ENCODE results near the gene AP5M1. TPM values are rescaled to one million over a fixed set of nuclear protein-coding genes. Genes with fewer than 3 reads are reported as not detected.

AP5M1 gene
- total and polyA plus RNA-seq, 2 of the 13 experiments (the other 11 are each of a cell fraction or from before 2014, with no cell fraction given), result 14.8 to 35.0 TPM

- TF ChIP-seq ZNF691 (CRISPR knock-in tag; IDR thresholded peaks at IDR 0.05; ENCODE audit: borderline replicate concordance, low read depth) (no peak), ZBTB14 (CRISPR knock-in tag; IDR thresholded peaks at IDR 0.05) (no peak), KDM3A (CRISPR knock-in tag; IDR thresholded peaks at IDR 0.05; ENCODE audit: low read depth) (no peak), ZNF768 (CRISPR knock-in tag; IDR thresholded peaks at IDR 0.05) (no peak), ZNF280D (CRISPR knock-in tag; IDR thresholded peaks at IDR 0.05) (no peak), SMYD3 (CRISPR knock-in tag; IDR thresholded peaks at IDR 0.05) (no peak), CHD4 (IDR thresholded peaks at IDR 0.05; ENCODE audit: borderline replicate concordance, low read length) (no peak)
- TF ChIP-seq, protein P1, sequence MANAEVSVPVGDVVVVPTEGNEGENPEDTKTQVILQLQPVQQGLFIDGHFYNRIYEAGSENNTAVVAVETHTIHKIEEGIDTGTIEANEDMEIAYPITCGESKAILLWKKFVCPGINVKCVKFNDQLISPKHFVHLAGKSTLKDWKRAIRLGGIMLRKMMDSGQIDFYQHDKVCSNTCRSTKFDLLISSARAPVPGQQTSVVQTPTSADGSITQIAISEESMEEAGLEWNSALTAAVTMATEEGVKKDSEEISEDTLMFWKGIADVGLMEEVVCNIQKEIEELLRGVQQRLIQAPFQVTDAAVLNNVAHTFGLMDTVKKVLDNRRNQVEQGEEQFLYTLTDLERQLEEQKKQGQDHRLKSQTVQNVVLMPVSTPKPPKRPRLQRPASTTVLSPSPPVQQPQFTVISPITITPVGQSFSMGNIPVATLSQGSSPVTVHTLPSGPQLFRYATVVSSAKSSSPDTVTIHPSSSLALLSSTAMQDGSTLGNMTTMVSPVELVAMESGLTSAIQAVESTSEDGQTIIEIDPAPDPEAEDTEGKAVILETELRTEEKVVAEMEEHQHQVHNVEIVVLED (CRISPR knock-in tag; IDR thresholded peaks at IDR 0.05; ENCODE audit: borderline replicate concordance), result no peak
Measured at GRCh38 chr14:57297852-57298251, 29.1 kb downstream of the AP5M1 start (continued).
